ENCODE measurements around the gene NECTIN1.

The NECTIN1 gene

DNA sequence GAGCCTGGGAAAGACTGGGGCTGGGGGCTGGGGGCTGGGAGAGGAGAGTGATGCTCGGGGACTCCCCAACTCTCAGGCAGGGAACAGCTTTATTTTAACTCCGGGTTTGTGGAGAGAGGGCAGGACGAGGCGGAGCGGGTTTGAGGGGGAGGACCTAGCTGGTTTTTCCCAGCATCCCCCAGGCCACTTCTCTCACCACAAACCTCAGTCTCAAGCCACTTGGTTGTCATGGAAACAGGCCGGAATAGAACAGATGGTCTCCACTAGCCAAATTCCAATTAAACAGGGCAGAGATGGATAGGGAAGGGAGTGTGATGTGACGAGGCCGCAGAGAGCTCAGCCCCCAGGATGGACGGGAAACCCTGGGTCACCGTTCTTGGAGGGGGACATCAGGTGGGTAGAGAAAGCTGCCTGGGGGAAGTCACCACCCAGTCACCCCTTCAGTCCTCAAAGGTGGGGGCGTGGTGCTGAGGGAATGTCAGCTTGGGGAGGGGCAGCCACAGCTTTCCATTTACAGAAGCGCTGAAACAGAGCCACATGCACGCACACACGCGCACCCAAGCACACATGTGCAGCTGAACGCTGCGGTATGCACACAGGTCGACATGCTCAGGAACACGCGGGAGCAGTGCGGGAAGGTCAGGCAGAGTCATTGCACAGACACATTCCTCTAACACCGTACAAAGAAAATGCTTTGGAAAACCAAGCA is 19.2 kb downstream of the NECTIN1 start:
- Histone ChIP-seq H3K79me2 (ENCODE audit: insufficient read depth, low read length) (peaks cover 13% of the 10 kb centered on the region; the same call in 1 of the 2 replicates), H3F3A (ENCODE audit: insufficient read depth) (no peaks in the 10 kb centered on the region), H3K36me3 (ENCODE audit: low read length) (no peaks in the 10 kb centered on the region), H3K9me3 (ENCODE audit: insufficient read depth, low read length) (no peaks in the 10 kb centered on the region), H3K9ac (ENCODE audit: low read length) (no peak overlapping the region), H3K9me2 (replicated peaks; ENCODE audit: insufficient read depth, low read length) (no peaks in the 10 kb centered on the region), H4K20me1 (ENCODE audit: low read depth, low read length) (no peaks in the 10 kb centered on the region), H2AFZ (ENCODE audit: low read depth, low read length, severe bottlenecking) (no peak overlapping the region), H3K4me2 (ENCODE audit: low read depth, low read length, poor library complexity, severe bottlenecking) (no peak overlapping the region), H3K27me3 (ENCODE audit: low read length) (no peaks in the 10 kb centered on the region), H3K27ac (ENCODE audit: low read depth, low read length) (no peak overlapping the region), H3K4me3 (ENCODE audit: insufficient read depth, low read length, poor library complexity, severe bottlenecking) (no peak overlapping the region)
- TF ChIP-seq EZH2phosphoT487 (conservative IDR thresholded peaks at IDR 0.05; ENCODE audit: low read length) (no peak), CTCF (IDR thresholded peaks at IDR 0.05; ENCODE audit: insufficient read depth, low read length, poor library complexity, severe bottlenecking) (no peak)

DNA sequence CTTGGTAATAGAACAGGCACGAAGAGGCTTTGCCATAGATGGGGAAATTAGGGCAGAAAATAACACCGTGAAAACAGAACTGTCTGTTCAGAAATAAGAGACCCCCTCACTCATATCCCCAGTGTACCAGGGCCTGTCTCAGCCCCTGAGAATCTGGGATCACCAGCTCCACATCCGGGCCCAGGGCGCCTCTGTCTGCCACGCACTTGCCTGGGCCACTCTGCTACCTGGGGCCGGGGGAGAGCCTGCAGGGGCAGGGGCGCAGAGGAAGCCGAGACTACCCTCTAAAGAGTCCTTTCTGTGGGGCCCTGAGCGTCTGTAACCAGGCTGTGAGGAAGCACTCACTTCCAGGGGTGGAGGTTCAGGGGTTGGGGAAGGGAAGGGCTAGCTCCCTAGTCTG is 19.8 kb downstream of the NECTIN1 start:
- Histone ChIP-seq H3K9me3 (ENCODE audit: insufficient read depth, low read length) (no peaks in the 10 kb centered on the region), H3K27me3 (ENCODE audit: low read length) (no peaks in the 10 kb centered on the region), H2AFZ (ENCODE audit: low read depth, low read length, severe bottlenecking) (no peak overlapping the region), H3K79me2 (ENCODE audit: insufficient read depth, low read length) (peaks cover 15% of the 10 kb centered on the region; the same call in 1 of the 2 replicates), H3K9me2 (replicated peaks; ENCODE audit: insufficient read depth, low read length) (no peaks in the 10 kb centered on the region), H3K27ac (ENCODE audit: low read depth, low read length) (no peak overlapping the region), H3K4me3 (ENCODE audit: insufficient read depth, low read length, poor library complexity, severe bottlenecking) (no peak overlapping the region), H3K4me2 (ENCODE audit: low read depth, low read length, poor library complexity, severe bottlenecking) (no peak overlapping the region), H3K9ac (ENCODE audit: low read length) (no peak overlapping the region), H4K20me1 (ENCODE audit: low read depth, low read length) (no peaks in the 10 kb centered on the region), H3F3A (ENCODE audit: insufficient read depth) (no peaks in the 10 kb centered on the region), H3K36me3 (ENCODE audit: low read length) (no peaks in the 10 kb centered on the region)
- TF ChIP-seq CTCF (IDR thresholded peaks at IDR 0.05; ENCODE audit: insufficient read depth, low read length, poor library complexity, severe bottlenecking) (no peak), EZH2phosphoT487 (conservative IDR thresholded peaks at IDR 0.05; ENCODE audit: low read length) (no peak)

DNA sequence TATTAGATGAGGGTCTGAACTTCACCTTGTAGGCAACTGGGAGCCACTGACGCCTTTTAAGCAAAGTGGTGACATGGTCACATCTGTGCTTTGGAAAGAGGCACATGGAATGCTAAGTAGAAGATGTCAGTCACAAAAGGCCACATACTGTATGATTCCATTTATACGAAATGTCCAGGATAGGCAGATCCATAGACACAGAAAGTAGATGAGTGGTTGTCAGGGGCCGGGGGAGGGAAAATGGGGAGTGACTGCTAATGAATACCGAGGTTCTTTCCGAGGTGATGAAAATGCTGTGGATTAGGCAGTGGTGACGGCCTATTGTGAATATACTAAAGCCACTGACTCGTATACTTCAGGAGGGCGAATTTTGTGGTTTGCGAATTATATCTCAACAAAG is 20.6 kb downstream of the NECTIN1 start:
- Histone ChIP-seq H2AFZ (ENCODE audit: low read depth, low read length, severe bottlenecking) (no peak overlapping the region), H3K36me3 (ENCODE audit: low read length) (no peaks in the 10 kb centered on the region), H3K79me2 (ENCODE audit: insufficient read depth, low read length) (peaks cover 15% of the 10 kb centered on the region; the same call in 1 of the 2 replicates), H3K27me3 (ENCODE audit: low read length) (no peaks in the 10 kb centered on the region), H3K9ac (ENCODE audit: low read length) (no peak overlapping the region), H3K4me3 (ENCODE audit: insufficient read depth, low read length, poor library complexity, severe bottlenecking) (no peak overlapping the region), H4K20me1 (ENCODE audit: low read depth, low read length) (no peaks in the 10 kb centered on the region), H3K27ac (ENCODE audit: low read depth, low read length) (no peak overlapping the region), H3F3A (ENCODE audit: insufficient read depth) (no peaks in the 10 kb centered on the region), H3K4me2 (ENCODE audit: low read depth, low read length, poor library complexity, severe bottlenecking) (no peak overlapping the region), H3K9me2 (replicated peaks; ENCODE audit: insufficient read depth, low read length) (no peaks in the 10 kb centered on the region), H3K9me3 (ENCODE audit: insufficient read depth, low read length) (no peaks in the 10 kb centered on the region)
- TF ChIP-seq CTCF (IDR thresholded peaks at IDR 0.05; ENCODE audit: insufficient read depth, low read length, poor library complexity, severe bottlenecking) (no peak), EZH2phosphoT487 (conservative IDR thresholded peaks at IDR 0.05; ENCODE audit: low read length) (no peak)
